NCI-H128 (cell line): Measurements from ENCODE around the gene ETHE1.
"Not testable (repeated sequence)": the region's sequence is repeated elsewhere in the genome, so short reads cannot be mapped to it uniquely, and the experiment has no call there.

Experiments
- DNase-seq: peaks from one replicate; lab custom pipeline; 2025; ENCODE audit not compliant: unreplicated experiment; lab: John Stamatoyannopoulos, UW

Gene ETHE1

GRCh38 chr19:43525836-43526771 is 897 bp downstream of the ETHE1 start:
- DNase-seq, result no peak

- DNase-seq, result no peak
These were observed 1.8 kb downstream of the ETHE1 start for GRCh38 chr19:43524922-43525835.

GRCh38 chr19:43523696-43524095 is 3.3 kb downstream of the ETHE1 start:
- not testable (repeated sequence) for DNase-seq

- no peak for DNase-seq
These were observed 4.1 kb downstream of the ETHE1 start for GRCh38 chr19:43522929-43523328.

- peak; percentile 49 for DNase-seq
These were observed 7.4 kb downstream of the ETHE1 start for GRCh38 chr19:43519436-43520088.

- no peak for DNase-seq
These were observed 8.9 kb downstream of the ETHE1 start for GRCh38 chr19:43518051-43518450.

- DNase-seq, result not testable (repeated sequence)
These were observed 14.6 kb downstream of the ETHE1 start for GRCh38 chr19:43512399-43512798.

GRCh38 chr19:43511324-43511723 is 15.7 kb downstream of the ETHE1 start:
- DNase-seq, result no peak

- DNase-seq, result no peak
These were observed 16.3 kb downstream of the ETHE1 start for GRCh38 chr19:43510713-43511112.

GRCh38 chr19:43507880-43508279 is 19.1 kb downstream of the ETHE1 start:
- DNase-seq, result no peak

- DNase-seq, result no peak
These were observed 20.4 kb downstream of the ETHE1 start for GRCh38 chr19:43506629-43507028.

GRCh38 chr19:43505941-43506340 is 21.1 kb downstream of the ETHE1 start:
- DNase-seq, result no peak

- no peak for DNase-seq
These were observed 21.9 kb downstream of the ETHE1 start for GRCh38 chr19:43505186-43505456.

- DNase-seq, result no peak
These were observed 22.4 kb downstream of the ETHE1 start, which contains the start of gene PHLDB3 for GRCh38 chr19:43504426-43505185. PHLDB3 (minus strand) TSS chr19:43504746; CDS start chr19:43504118, 628 bp downstream.

GRCh38 chr19:43503501-43504425 is 23.2 kb downstream of the ETHE1 start:
- DNase-seq, result peak; percentile 62

GRCh38 chr19:43502419-43502976 is 24.5 kb downstream of the ETHE1 start:
- DNase-seq, result no peak

GRCh38 chr19:43501661-43502418 is 25.2 kb downstream of the ETHE1 start:
- no peak for DNase-seq

GRCh38 chr19:43499042-43499441 is 28.0 kb downstream of the ETHE1 start:
- no peak for DNase-seq
